ENCODE measurements around the gene ZFHX3.

GRCh38 chr16:73064994-73065545 lies 17.1 kb upstream of the ZFHX3 start:
- TF ChIP-seq CTCF (IDR thresholded peaks at IDR 0.05) (no peak), POLR2A (IDR thresholded peaks at IDR 0.05) (no peak)

All from heart left ventricle (tissue), 13 donors.